KG1 (cell line): Measurements from ENCODE around the gene BICD1.
"Not testable (repeated sequence)": the region's sequence is repeated elsewhere in the genome, so short reads cannot be mapped to it uniquely, and the experiment has no call there.

ENCODE experiments used
- DNase-seq: peaks from one replicate; lab custom pipeline; 2025; lab: John Stamatoyannopoulos, UW

BICD1 gene

GRCh38 chr12:32196250-32197198, 89.9 kb downstream of the BICD1 start:
- DNase-seq = no peak

DNA sequence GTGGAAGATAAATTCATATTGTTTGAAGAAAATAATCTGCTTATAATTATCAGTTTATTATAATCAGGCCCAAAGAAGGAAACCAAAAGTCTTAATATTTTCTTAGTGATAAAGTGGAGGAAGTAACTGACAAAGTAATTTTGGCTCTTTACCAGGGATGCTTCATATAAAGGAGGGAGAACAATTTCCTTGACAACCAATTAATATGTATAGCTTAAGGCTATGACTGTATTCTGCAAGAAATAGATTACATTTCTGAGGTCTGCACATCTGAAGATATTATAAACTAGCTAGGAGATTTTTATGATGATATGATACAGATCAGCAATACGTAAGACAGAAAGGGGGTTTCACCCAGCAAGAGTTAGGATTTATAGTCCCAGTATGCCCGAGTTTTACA, 90.8 kb downstream of the BICD1 start:
- DNase-seq = no peak

- DNase-seq = no peak
Observed at GRCh38 chr12:32198555-32198954, 91.9 kb downstream of the BICD1 start.

DNA sequence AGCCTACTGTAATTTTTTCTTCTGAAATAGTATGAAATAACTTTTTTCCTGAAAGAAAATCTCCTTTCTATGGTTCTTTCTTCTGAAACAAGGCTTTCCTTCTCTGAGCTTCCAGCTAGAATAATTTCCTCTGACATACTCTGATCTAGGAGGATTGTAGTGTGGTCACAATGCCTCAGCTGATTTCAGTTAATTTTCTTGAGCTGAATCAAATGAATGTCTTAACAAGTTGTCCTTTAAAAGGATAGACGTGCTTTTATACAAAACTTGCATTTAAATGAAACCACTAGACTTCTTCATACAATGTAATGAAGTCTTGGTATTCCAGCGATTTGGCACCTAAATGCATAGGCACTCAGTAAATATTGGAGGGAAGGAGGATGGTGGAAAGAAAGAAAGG, 94.4 kb downstream of the BICD1 start:
- no peak for DNase-seq

- no peak for DNase-seq
Observed at GRCh38 chr12:32201976-32202375, 95.3 kb downstream of the BICD1 start.

DNA sequence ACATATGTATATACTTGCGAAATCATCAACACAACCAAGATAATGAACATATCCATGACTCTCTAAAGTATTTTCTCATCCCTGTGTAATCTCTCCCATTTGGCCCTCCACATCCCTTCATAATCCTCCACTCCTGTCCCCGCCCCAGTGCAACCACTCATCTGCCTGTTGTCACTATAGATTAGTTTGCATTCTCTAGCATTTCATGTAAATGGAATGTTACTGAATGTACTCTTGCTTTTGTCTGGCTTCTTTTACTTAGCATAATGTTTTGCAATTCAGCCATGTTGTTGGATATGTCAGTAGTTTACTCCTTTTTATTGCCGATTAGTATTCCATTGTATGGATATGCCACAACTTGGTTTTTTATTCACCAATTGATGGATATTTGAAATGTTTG, 99.1 kb downstream of the BICD1 start:
- no peak for DNase-seq

DNA sequence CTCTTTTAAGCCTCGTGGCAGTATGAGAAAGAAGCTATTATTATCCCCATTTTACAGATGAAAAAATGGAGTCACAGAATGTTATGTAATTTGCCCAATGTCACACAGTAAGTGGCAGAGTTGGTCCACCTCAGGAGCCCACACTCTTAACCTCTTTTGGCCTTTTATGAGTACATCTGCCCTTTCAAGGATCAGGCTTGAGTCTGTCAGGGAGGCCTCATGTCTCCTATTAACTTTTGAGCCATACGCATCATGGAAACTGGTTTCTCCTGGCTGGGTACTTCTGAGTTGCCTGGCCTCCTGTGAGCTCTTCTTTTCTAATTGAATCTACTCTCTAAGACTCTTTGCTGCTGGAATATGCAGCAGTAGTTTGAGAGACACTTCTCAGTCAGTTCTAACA, 101.7 kb downstream of the BICD1 start:
- no peak for DNase-seq

DNA sequence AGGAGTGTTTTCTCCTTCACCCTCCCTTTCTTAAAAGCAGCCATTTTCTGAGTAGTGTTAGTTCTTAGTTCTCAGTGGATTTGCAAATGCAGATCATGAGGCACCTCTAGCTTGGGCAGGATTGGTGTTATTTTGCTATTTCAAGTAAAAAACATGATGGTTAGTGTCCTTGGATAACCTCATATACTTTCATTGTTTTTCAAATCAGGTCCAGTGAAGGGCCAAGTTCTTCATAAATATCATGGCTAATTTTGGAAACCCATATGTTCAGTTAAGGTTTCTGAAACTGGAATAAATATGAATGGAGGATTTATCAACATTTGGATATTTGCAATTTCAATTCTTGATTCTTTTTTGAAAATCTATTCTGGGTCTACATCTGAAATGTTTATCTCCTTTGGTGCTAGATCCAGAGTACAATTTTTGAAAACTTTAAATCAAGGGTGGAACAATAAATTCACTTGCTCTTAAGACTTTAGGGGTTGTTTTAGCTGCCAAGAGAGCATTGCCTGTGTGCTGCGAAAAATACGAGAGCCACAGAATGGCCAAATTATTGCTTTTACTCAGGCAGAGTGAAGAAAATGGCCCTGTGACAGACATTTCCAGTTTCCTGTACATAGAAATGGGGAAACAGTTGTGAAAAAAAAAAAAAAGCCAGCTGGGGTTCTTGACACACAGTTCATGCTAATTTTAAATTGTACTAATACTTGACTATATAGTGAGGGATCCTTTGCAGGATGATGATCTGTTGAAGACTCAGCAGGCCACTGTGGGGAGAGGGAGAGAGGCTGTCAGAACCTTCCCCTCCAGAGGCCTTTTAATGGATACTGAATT, 104.6 kb downstream of the BICD1 start:
- no peak for DNase-seq

DNA sequence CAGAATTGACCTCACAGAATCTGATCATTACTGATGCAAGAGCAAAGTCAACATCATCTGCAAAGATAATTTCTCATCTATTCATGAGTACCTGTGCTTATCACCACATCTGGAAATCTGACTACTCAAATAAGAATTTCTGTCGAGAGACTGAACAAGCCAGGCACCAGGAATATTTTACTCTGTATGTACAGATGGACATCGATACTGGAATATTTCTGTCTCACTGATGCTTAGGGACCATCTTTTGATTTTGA, 105.2 kb downstream of the BICD1 start:
- no peak for DNase-seq

DNA sequence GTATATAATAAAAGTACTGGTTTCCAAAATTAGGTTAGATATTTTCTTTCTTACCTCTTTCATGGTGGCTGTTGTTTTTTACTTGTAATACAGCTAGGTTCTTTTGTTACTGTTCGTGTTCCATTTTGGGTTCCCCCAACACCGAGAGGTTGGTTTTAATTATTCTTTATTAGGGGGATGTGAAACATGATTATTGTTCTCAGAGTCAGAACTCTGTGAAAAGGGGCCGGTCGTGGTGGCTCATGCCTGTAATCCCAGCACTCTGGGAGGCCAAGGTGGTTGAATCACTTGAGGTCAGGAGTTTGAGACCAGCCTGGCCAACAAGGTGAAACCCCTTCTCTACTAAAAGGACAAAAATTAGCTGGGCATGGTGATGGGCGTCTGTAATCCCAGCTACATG, 108.1 kb downstream of the BICD1 start:
- DNase-seq = no peak

- DNase-seq = no peak
Observed at GRCh38 chr12:32217354-32218310, 111.0 kb downstream of the BICD1 start.

DNA sequence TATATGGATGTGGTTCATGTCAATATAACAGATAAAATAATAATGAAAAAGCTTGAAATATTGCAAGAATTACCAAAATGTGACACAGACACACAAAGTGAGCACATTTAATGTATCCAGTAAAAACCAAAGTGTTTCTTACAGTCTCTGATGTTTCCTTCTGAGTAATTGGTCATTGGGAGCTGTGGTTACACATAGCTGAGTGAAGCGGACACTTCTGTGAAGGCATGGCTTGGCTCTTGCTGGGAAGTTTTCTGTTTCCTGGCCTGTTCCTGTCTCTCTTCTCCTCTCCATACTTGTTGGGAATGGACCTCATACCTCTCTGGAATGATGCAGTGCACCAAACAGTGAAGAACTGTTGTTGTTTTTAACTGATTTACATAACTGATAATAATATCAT, 117.3 kb downstream of the BICD1 start:
- no peak for DNase-seq

DNA sequence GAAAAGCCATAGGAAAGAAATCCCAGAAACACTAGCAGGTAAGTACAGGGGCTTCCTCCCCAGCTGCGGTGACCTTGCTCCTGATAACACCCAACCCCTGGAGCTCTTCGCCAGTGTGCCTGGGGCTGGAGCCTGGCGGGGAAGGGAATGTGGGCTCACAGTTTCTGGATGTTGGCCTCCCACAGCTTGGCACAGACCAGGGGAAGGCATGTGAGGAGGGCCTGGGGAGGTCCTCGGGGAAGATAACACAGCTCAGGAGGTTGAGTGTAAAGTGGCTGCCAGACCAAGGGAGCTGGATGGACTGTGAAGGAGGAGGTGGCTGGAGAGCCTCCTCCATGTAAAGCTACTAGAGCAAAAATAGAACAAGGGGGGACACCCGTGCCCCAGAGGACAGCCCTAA, 120.1 kb downstream of the BICD1 start:
- no peak for DNase-seq

DNA sequence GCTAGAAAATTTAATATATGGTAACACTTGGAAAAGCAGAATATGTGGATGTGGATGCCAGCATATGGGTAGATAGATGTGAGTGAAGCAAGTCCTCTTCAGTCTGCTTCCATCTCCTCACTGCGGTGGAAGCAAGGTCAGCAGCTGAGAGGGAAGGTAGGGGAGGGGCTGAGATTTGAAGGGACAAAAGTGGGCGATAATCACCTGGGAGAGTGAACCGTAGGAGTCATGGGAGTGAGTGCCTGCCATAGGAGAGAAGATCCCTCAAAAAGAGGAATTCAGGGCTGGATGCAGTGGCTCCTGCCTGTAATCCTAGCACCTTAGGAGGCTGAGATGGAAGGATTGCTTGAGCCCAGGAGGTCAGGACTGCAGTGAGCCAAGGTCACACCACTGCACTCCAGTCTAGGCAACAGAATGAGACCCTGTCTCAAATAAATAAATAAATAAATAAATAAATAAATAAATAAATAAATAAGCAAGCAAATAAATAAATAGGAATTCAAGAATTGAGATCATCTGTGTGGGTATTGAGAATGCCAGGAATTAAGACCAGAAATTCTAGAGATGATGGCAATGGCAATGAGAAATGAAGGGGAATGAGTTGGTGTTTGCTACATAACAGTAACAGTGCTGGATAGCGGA, 123.4 kb downstream of the BICD1 start:
- no peak for DNase-seq

GRCh38 chr12:32230613-32230993, 124.0 kb downstream of the BICD1 start:
- DNase-seq = no peak

DNA sequence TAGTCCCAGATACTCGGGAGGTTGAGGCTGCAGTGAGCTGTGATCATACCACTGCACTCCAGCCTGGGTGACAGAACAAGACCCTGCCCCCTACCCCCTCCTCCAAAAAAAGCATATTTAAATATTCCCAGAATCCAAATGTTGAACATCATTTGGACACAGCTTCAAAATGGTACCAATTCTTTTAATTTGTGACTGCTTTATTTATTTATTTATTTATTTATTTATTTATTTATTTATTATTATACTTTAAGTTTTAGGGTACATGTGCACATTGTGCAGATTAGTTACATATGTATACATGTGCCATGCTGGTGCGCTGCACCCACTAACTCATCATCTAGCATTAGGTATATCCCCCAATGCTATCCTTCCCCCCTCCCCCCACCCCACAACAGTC, 124.7 kb downstream of the BICD1 start:
- DNase-seq = not testable (repeated sequence)

DNA sequence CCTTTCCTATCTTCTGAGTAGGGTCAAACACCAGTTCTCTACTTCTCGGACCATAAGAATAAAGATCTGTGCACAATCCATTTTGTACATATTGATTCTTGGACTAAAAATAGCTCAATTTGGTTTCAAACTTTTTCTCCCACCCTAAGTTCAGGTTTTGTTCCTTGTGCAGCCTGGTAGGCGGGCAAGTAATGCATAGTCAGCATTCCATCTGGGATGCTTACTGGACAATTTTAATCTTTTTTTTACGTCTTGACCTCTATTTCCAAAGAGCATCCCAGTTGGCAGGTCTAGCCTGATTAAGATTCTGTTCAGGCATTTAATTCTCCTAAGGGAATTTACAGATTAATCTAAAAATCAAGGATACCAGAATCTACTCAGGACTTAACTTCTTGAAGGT, 126.9 kb downstream of the BICD1 start:
- DNase-seq = no peak

DNA sequence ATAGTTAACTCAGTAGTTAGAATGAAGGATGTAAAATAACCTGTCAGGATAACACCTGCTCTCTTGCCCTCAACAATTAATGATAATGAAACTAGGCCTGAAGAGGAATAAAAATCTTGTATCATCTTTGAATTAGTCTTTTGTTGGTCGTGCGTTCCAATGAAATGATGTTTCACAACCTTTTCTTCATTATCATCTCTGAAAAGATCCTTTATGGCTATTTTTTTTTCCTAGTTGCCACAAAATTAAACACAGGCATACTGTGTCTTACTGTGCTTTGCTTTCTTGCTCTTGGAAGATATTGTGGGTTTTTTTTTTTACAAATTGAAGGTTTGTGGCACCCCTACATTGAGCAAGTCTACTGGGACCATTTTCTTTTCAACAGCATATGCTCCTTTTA, 128.6 kb downstream of the BICD1 start:
- DNase-seq = no peak

GRCh38 chr12:32240162-32240561, 133.5 kb downstream of the BICD1 start:
- DNase-seq = no peak

GRCh38 chr12:32240831-32241230, 134.2 kb downstream of the BICD1 start:
- no peak for DNase-seq

GRCh38 chr12:32242641-32243040, 136.0 kb downstream of the BICD1 start:
- DNase-seq = no peak
